Choroid plexus epithelial cell (primary cell): ENCODE data around the gene ETV3.
A peak's percentile ranks its signal among the peaks of the same experiment; 100 is the strongest.

Experiments used
- DNase-seq: peaks from one replicate; pipeline ENCODE4 v3.0.0-alpha.2; 2010; ENCODE audit warnings: low read depth
- H3K4me3 ChIP-seq: 2 replicates; pipeline ENCODE4 v1.5.1; 2011; ENCODE audit warnings: low read depth, mild to moderate bottlenecking, control low read depth, low read length, moderate library complexity
- TF ChIP-seq, protein P1 (sequence below): conservative IDR thresholded peaks from 2 replicates; pipeline ENCODE4 v1.5.1; 2011; ENCODE audit warnings: low read depth, mild to moderate bottlenecking, control low read depth, inconsistent platforms, low read length, moderate library complexity

The ETV3 gene

DNA sequence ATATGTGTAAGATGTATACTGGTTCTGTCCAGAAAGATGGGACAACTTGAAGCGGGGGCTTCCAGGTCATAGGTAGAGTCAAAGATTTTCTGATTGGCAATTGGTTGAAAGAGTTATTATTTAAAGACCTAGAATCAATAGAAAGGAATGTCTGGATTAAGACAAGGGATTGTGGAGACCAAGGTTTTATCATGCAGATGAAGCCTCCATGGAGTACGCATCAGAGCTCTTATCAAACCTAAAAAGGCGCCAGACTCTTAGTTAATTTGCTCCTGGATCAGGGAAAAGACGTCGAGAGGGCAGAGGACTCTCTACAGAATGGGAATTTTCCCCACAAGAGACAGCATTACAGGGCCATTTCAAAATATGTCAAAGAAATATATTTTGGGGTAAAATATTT is 23.7 kb upstream of the ETV3 start:
- no peak overlapping the region for H3K4me3 ChIP-seq
- DNase-seq: no peak
- TF ChIP-seq, protein P1, sequence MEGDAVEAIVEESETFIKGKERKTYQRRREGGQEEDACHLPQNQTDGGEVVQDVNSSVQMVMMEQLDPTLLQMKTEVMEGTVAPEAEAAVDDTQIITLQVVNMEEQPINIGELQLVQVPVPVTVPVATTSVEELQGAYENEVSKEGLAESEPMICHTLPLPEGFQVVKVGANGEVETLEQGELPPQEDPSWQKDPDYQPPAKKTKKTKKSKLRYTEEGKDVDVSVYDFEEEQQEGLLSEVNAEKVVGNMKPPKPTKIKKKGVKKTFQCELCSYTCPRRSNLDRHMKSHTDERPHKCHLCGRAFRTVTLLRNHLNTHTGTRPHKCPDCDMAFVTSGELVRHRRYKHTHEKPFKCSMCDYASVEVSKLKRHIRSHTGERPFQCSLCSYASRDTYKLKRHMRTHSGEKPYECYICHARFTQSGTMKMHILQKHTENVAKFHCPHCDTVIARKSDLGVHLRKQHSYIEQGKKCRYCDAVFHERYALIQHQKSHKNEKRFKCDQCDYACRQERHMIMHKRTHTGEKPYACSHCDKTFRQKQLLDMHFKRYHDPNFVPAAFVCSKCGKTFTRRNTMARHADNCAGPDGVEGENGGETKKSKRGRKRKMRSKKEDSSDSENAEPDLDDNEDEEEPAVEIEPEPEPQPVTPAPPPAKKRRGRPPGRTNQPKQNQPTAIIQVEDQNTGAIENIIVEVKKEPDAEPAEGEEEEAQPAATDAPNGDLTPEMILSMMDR: no peak

DNA sequence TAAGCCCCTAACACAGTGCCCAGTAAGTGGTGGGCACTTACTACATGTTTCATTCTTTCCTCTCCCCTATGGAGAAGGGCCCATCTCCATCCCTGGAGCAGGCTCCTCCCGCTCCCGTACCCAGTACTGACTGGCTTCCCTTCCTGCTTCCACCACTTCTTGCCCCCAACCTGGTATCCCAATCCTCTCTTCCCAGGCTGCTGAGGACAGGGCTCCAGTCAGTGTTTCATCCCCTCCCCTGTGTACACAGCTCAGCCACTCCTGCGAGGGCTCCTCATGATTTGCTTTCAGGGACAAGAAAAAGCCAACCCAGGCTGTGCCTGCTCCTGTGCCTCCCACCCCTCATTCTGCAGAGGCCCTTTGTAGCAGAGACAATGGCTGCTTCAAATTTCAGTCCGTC is 20.8 kb upstream of the ETV3 start:
- DNase-seq: no peak
- TF ChIP-seq, protein P1: no peak
- no peak overlapping the region for H3K4me3 ChIP-seq

DNA sequence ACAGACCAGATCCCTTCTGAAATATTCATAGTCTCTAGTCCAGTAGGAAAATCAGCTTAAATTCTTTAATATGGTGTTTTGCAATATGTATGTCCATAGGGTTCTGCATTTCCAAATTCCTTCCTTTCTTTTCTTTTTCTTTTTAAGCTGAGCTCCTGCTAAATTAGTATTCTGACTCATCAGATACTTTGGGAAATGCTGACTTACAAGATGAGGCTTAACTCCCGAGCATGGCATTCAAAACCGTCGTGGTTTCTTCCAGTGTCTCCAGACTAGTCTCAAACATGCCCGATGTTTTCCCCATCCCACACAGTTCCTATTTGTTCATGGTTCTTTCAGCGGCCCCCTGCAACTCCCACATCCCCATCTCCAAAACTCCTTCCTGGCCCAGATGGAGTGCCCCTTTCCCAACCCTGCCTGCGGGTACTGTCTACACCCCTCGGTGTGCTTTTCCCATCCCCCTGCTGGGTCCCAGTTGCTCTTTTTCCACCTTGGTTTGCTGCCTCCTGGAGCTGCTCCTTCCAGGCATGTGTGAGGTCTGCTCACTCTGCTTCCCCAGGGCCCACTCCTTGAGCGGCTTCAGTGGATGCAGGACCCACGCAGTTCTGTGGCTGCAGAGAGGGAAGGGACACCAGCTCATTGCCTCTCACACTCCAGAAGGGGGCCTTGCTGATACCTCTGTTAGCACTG is 19.5 kb upstream of the ETV3 start:
- DNase-seq: peak; percentile 44
- no peak overlapping the region for H3K4me3 ChIP-seq
- TF ChIP-seq, protein P1: no peak

DNA sequence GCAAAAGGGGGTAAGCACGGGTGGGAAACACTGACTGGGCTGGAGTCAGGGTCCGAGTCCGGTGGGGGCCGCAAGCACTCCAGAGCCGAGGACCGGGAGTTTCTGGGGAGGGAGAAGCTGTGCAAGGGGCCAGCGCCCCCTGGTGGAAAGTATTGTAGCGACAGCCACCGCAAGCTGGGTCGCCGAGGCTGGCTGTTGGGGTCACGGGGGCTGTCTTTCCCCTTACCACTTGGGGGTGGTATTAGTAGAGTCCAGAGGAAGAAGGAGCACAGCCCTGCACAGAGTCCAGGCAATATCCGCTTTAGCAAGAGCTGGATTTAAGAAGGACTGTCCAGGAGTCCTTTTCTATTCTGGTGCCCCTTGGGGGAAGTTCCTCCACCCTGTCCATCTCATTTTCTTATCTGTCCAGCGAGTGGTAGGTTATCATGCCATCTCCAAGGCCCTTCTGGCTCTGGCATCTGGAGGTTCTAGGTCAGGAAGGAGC is 17.9 kb upstream of the ETV3 start:
- DNase-seq: peak; percentile 67
- TF ChIP-seq, protein P1: peak; percentile 95
- peak overlapping the region; percentile 25 for H3K4me3 ChIP-seq

DNA sequence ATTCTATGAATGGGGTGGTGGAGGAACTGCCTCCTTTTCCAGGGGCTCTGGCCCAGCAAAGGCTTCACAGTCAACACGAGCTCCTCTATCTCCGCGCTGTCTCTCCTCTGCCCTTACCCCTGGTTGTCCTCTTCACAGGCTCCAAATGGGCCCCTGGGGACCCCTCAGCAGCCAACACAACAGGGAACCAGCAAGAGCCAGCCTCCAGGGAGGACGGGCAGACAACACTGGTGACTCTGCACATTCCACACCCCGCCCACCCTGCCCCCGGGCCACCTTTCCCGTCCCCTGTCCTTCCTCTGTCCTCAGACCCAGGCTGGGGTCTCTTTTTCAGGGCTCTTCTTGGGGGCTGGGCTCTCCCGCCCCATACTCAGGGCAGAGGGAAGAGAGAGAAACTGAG is 17.5 kb upstream of the ETV3 start:
- TF ChIP-seq, protein P1: no peak
- peak overlapping the region; percentile 25 for H3K4me3 ChIP-seq
- DNase-seq: peak; percentile 14

DNA sequence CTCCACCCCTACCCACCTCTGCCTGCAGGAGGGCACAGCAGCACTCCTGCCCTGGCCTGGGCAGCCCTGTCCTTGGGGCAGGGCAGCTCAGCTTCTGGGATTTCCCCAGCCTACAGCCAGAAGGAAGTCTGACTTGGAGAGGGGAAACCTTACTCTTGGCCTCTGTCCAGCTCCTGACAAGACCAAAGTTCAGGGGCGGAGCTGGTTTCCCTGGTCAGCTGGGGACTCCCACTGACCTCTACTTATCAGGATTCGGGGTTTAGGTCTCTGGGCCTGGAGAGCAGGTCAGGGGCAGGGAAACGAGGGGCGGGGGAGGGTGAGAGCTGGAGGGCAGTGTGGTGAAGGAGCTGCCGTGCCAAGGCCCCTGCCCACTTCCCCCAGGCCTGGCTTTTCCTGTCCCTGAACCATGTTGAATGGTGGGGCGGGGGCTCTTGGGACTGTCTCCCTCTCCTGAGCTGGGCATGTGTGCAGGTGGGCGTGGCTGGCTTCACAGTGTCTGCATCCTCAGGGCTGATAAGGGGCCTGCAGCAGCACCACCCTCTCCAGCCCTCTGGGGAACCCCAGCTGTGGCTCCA is 16.8 kb upstream of the ETV3 start:
- H3K4me3 ChIP-seq: no peak overlapping the region
- TF ChIP-seq, protein P1: no peak
- DNase-seq: peak; percentile 73

DNA sequence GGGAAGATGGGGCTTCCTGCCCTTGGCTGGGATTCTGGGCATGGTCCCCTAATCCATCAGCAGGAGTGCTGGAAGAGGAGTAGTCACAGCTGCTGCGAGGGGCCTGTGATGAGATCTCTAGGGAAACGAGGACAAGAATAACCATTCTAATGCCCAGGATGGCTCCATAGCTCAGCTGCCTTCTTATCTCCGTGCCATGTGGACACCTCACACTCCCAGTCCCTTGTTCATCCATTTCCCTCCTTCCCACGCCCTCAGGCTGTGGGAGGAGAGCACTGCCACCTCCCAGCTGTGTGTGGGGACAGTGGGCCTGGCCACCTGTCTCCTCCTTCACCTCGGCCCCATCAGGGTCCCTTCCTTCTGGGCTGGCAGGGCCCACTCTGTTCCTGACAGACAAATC is 16.1 kb upstream of the ETV3 start:
- TF ChIP-seq, protein P1: no peak
- H3K4me3 ChIP-seq: no peak overlapping the region

More for the DNA sequence above, 16.1 kb upstream of the ETV3 start:
- no peak for DNase-seq
